ENCODE measurements around the gene ENTR1. TPM values are rescaled to one million over a fixed set of nuclear protein-coding genes. Genes with fewer than 3 reads are reported as not detected.

Gene ENTR1
- total and polyA plus RNA-seq, 2 of the 13 experiments (the other 11 are each of a cell fraction or from before 2014, with no cell fraction given), result 70.1 to 76.4 TPM

- TF ChIP-seq HOXA5 (CRISPR knock-in tag; IDR thresholded peaks at IDR 0.05), result peak; percentile 68; the same call in 1 of the 2 replicates
- peak; percentile 68 for TF ChIP-seq MYC (CRISPR knock-in tag; IDR thresholded peaks at IDR 0.05; ENCODE audit: borderline replicate concordance)
- TF ChIP-seq POLR2A (IDR thresholded peaks at IDR 0.05; ENCODE audit: insufficient read depth in 1 of 2, low read depth in 2 of 2, low read length in 2 of 2), result peak in 1 of 2 experiments; percentile 36; a peak in 1 of 4 replicates
- TF ChIP-seq SALL2 (CRISPR knock-in tag; IDR thresholded peaks at IDR 0.05), result peak; percentile 85; the same call in 1 of the 2 replicates
- peak; percentile 52 for TF ChIP-seq MED1 (CRISPR knock-in tag; IDR thresholded peaks at IDR 0.05)
- TF ChIP-seq DR1 (CRISPR knock-in tag; IDR thresholded peaks at IDR 0.05), result peak; percentile 36; the same call in 1 of the 2 replicates
- no peak for TF ChIP-seq HDAC6 (IDR thresholded peaks at IDR 0.05; ENCODE audit: low read depth, low read length)
- peak; percentile 10 for TF ChIP-seq HNRNPLL (IDR thresholded peaks at IDR 0.05; ENCODE audit: low read depth, low read length, poor library complexity, severe bottlenecking)
- peak; percentile 59; the same call in 1 of the 2 replicates for TF ChIP-seq RBFOX2 (IDR thresholded peaks at IDR 0.05; ENCODE audit: low read depth, low read length)
- peak; percentile 74 for TF ChIP-seq NFYC (CRISPR knock-in tag; IDR thresholded peaks at IDR 0.05)
- peak; percentile 79 for TF ChIP-seq SAP130 (CRISPR knock-in tag; IDR thresholded peaks at IDR 0.05; ENCODE audit: low read depth)
- TF ChIP-seq GABPA (IDR thresholded peaks at IDR 0.05; ENCODE audit: low read depth, low read length), result no peak
- TF ChIP-seq GABPA (CRISPR knock-in tag; IDR thresholded peaks at IDR 0.05; ENCODE audit: low read depth), result peak; percentile 73
- TF ChIP-seq DMAP1 (CRISPR knock-in tag; IDR thresholded peaks at IDR 0.05), result peak; percentile 15; the same call in 1 of the 2 replicates
- 0 out of 2 replicates have a peak, but pooled peaks have one; percentile 24 for TF ChIP-seq ZNF790 (CRISPR knock-in tag; IDR thresholded peaks at IDR 0.05; ENCODE audit: borderline replicate concordance)
- TF ChIP-seq ISL2 (CRISPR knock-in tag; IDR thresholded peaks at IDR 0.05), result peak; percentile 32; the same call in 1 of the 2 replicates
- TF ChIP-seq MED8 (CRISPR knock-in tag; IDR thresholded peaks at IDR 0.05; ENCODE audit: insufficient replicate concordance), result peak; percentile 5
- TF ChIP-seq TFDP1 (CRISPR knock-in tag; IDR thresholded peaks at IDR 0.05; ENCODE audit: borderline replicate concordance), result peak; percentile 50; the same call in 1 of the 2 replicates
- no peak for TF ChIP-seq HDAC2 (CRISPR knock-in tag; IDR thresholded peaks at IDR 0.05)
- TF ChIP-seq TRIM22 (IDR thresholded peaks at IDR 0.05), result no peak
- peak; percentile 59 for TF ChIP-seq NFYB (CRISPR knock-in tag; IDR thresholded peaks at IDR 0.05)
- TF ChIP-seq ELF4 (CRISPR knock-in tag; IDR thresholded peaks at IDR 0.05; ENCODE audit: borderline replicate concordance), result 0 out of 2 replicates have a peak, but pooled peaks have one; percentile 16
- no peak for TF ChIP-seq MAZ (IDR thresholded peaks at IDR 0.05; ENCODE audit: borderline replicate concordance, low read depth, low read length)
- peak; percentile 52; the same call in 1 of the 2 replicates for TF ChIP-seq MAZ (CRISPR knock-in tag; IDR thresholded peaks at IDR 0.05; ENCODE audit: low read depth)
- TF ChIP-seq CTCF (CRISPR knock-in tag; IDR thresholded peaks at IDR 0.05), result peak; percentile 42
- TF ChIP-seq TAF1 (CRISPR knock-in tag; IDR thresholded peaks at IDR 0.05), result peak; percentile 63; the same call in 1 of the 2 replicates
- TF ChIP-seq POLR2G (IDR thresholded peaks at IDR 0.05; ENCODE audit: low read depth, low read length), result peak; percentile 83
Measured at GRCh38 chr9:136373300-136374182, 36.9 kb downstream of the ENTR1 start, which contains the start of gene CARD9 (continued).

All from HepG2 (cell line).